Measurements from ENCODE around the gene SLC4A5.

DNA sequence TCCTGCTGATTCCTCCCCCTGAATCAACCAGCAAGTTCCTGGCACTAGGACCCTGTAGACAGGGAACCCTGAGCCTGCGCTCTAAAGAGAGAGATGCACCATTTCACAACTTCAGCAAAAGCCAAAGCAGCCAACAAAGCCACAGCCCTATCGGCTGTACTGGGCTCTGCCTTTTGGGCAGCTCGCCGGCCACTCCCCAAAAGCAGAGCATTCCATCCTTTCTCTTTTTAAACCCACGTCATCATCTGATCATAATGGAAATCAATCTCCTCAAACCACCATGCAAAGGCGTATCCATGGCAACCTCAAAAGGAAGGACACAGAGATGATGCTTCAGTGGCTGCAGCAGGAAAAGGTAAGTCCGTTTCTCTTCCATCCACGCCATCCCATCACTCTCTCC lies 42.2 kb upstream of the SLC4A5 start:
- TF ChIP-seq, protein P1, sequence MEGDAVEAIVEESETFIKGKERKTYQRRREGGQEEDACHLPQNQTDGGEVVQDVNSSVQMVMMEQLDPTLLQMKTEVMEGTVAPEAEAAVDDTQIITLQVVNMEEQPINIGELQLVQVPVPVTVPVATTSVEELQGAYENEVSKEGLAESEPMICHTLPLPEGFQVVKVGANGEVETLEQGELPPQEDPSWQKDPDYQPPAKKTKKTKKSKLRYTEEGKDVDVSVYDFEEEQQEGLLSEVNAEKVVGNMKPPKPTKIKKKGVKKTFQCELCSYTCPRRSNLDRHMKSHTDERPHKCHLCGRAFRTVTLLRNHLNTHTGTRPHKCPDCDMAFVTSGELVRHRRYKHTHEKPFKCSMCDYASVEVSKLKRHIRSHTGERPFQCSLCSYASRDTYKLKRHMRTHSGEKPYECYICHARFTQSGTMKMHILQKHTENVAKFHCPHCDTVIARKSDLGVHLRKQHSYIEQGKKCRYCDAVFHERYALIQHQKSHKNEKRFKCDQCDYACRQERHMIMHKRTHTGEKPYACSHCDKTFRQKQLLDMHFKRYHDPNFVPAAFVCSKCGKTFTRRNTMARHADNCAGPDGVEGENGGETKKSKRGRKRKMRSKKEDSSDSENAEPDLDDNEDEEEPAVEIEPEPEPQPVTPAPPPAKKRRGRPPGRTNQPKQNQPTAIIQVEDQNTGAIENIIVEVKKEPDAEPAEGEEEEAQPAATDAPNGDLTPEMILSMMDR (IDR thresholded peaks at IDR 0.05; ENCODE audit: low read depth, low read length, poor library complexity, severe bottlenecking) = no peak
- no peak for TF ChIP-seq EZH2phosphoT487 (IDR thresholded peaks at IDR 0.05; ENCODE audit: borderline replicate concordance, low read length)

Measured in DOHH2 (cell line).